HG03571 (cell line): Measurements from ENCODE around the gene ACOT8.
"Not testable (repeated sequence)": the region's sequence is repeated elsewhere in the genome, so short reads cannot be mapped to it uniquely, and the experiment has no call there.

Source experiments
- ATAC-seq: cut with Tn5 transposase; IDR thresholded peaks from one replicate; pipeline ENCODE4 v1.9.1; 2021; ENCODE audit not compliant: unreplicated experiment

ACOT8 gene

GRCh38 chr20:45888681-45889080 lies 31.5 kb upstream of the ACOT8 start:
- no peak for ATAC-seq

GRCh38 chr20:45887346-45887715 lies 30.1 kb upstream of the ACOT8 start, which contains the start of gene SPATA25:
SPATA25 (minus strand) TSS chr20:45887622; CDS start chr20:45887590, 32 bp downstream.
- ATAC-seq: no peak

GRCh38 chr20:45886590-45887345 lies 29.6 kb upstream of the ACOT8 start:
- ATAC-seq: no peak

- no peak for ATAC-seq
Observed at GRCh38 chr20:45883100-45883469, 25.9 kb upstream of the ACOT8 start.

- ATAC-seq: no peak
Observed at GRCh38 chr20:45882469-45883099, 25.4 kb upstream of the ACOT8 start.

- peak; percentile 93 for ATAC-seq
Observed at GRCh38 chr20:45880988-45881788, 24.0 kb upstream of the ACOT8 start, which contains the start of gene ZSWIM1. ZSWIM1 (plus strand) TSS chr20:45881227; CDS start chr20:45882593, 1,366 bp downstream.

- no peak for ATAC-seq
Observed at GRCh38 chr20:45878076-45878761, 21.0 kb upstream of the ACOT8 start.

- no peak for ATAC-seq
Observed at GRCh38 chr20:45874576-45874975, 17.4 kb upstream of the ACOT8 start.

- not testable (repeated sequence) for ATAC-seq
Observed at GRCh38 chr20:45874104-45874481, 16.9 kb upstream of the ACOT8 start.

- ATAC-seq: no peak
Observed at GRCh38 chr20:45873409-45874103, 16.4 kb upstream of the ACOT8 start.

GRCh38 chr20:45872626-45873025 lies 15.4 kb upstream of the ACOT8 start:
- ATAC-seq: no peak

GRCh38 chr20:45867819-45868176 lies 10.6 kb upstream of the ACOT8 start:
- no peak for ATAC-seq

GRCh38 chr20:45867136-45867818 lies 10.1 kb upstream of the ACOT8 start:
- no peak for ATAC-seq

- ATAC-seq: no peak
Observed at GRCh38 chr20:45866454-45866853, 9.3 kb upstream of the ACOT8 start.

GRCh38 chr20:45863543-45864470 lies 6.6 kb upstream of the ACOT8 start:
- no peak for ATAC-seq

GRCh38 chr20:45861221-45862075 lies 4.3 kb upstream of the ACOT8 start:
- ATAC-seq: no peak

GRCh38 chr20:45860560-45861220 lies 3.5 kb upstream of the ACOT8 start:
- ATAC-seq: no peak

- no peak for ATAC-seq
Observed at GRCh38 chr20:45859916-45860315, 2.7 kb upstream of the ACOT8 start.
